Spleen (tissue), 11 donors: Measurements from ENCODE around the gene TMEM141. TPM values are rescaled to one million over a fixed set of nuclear protein-coding genes. Genes with fewer than 3 reads are reported as not detected.

Source experiments
- DNase-seq: peaks from one replicate; pipeline ENCODE4 v3.0.0-alpha.2; 2020
- H3K27ac ChIP-seq, 8 donors: fragments of 200-600 bp; sonication (generic) in 7 of 8; 1 replicate in 4 of 8; 2 replicates in 4 of 8; pipeline versions ENCODE4 v1.5.0 to v1.8.0; 2016 to 2021; ENCODE audit warnings: inconsistent platforms in 4 of 8, mild to moderate bottlenecking in 4 of 8, moderate library complexity in 1 of 8
- H3K27me3 ChIP-seq, 7 donors: fragments of 200-600 bp; sonication (generic) in 6 of 7; replicated peaks in 1 of 7; 1 replicate in 4 of 7; 2 replicates in 3 of 7; pipeline versions ENCODE4 v1.5.0 to v1.8.0; 2016 to 2021; ENCODE audit warnings: inconsistent platforms in 3 of 7, mild to moderate bottlenecking in 1 of 7
- H3K36me3 ChIP-seq, 6 donors: fragments of 200-600 bp; sonication (generic) in 5 of 6; 1 replicate in 4 of 6; 2 replicates in 2 of 6; pipeline versions ENCODE4 v1.5.0 to v1.8.0; 2016 to 2021; ENCODE audit warnings: inconsistent platforms in 2 of 6
- H3K4me1 ChIP-seq, 6 donors: fragments of 200-600 bp; sonication (generic) in 5 of 6; 1 replicate in 3 of 6; 2 replicates in 3 of 6; pipeline versions ENCODE4 v1.5.0 to v1.8.0; 2016 to 2021; ENCODE audit warnings: inconsistent platforms in 3 of 6
- H3K4me3 ChIP-seq, 8 donors: fragments of 200-600 bp; sonication (generic) in 7 of 8; 1 replicate in 4 of 8; 2 replicates in 4 of 8; pipeline versions ENCODE4 v1.5.0 to v1.8.0; 2016 to 2021; ENCODE audit warnings: inconsistent platforms in 4 of 8, mild to moderate bottlenecking in 4 of 8, moderate library complexity in 2 of 8
- H3K9me3 ChIP-seq, 8 donors: fragments of 200-600 bp; sonication (generic) in 7 of 8; 1 replicate in 4 of 8; 2 replicates in 4 of 8; pipeline versions ENCODE4 v1.5.0 to v1.8.0; 2016 to 2021; ENCODE audit warnings: inconsistent platforms in 4 of 8
- CTCF ChIP-seq, 11 experiments: fragments of 200-600 bp in 7 of 11; fragments of 450-650 bp in 4 of 11; sonication (generic) in 4 of 11; IDR thresholded peaks in 8 of 11; conservative IDR thresholded peaks in 3 of 11; 1 replicate in 7 of 11; 2 replicates in 4 of 11; pipeline versions ENCODE4 v1.4.0 to v1.8.0; 2016 to 2021; ENCODE audit warnings: antibody characterized with exemption in 11 of 11, inconsistent platforms in 4 of 11, mild to moderate bottlenecking in 1 of 11
- POLR2A ChIP-seq, 3 donors: fragments of 450-650 bp; IDR thresholded peaks; one replicate each; pipeline ENCODE4 v1.5.1; 2017; ENCODE audit warnings: antibody characterized with exemption in 3 of 3, mild to moderate bottlenecking in 1 of 3
- POLR2AphosphoS5 ChIP-seq, 3 donors: sonication (generic); formaldehyde crosslinking; IDR thresholded peaks; one replicate each; pipeline ENCODE4 v1.5.1; 2017; ENCODE audit warnings: antibody characterized with exemption in 3 of 3
- WGBS, 5 donors: extraction: QIAGEN DNeasy Blood & Tissue Kit in 3 of 5; methylation state at CpG; one replicate each; pipeline versions ENCODE4 v1.1.5 to v1.1.7; 2013 to 2018; 5-methylcytosine and 5-hydroxymethylcytosine counted together
- intact Hi-C: fragments of 100-400 bp; cut with DNase I; formaldehyde crosslinking; loops from one replicate; pipeline ENCODE4 v1.15.0; 2023; ENCODE audit warnings: low total_unique reads
- polyA plus RNA-seq, 3 donors: library from polyadenylated mRNA; stranded (reverse); fragments of 200-250 nt; gene quantifications; one replicate each; pipeline ENCODE4 v1.2.1, GENCODE V29; 2013
- total RNA-seq, 7 donors: library from RNA; depleted of rRNA in 3 of 7; stranded (reverse); fragments of >200 nt in 3 of 7; fragmentation: NEBNext Ultra II Directional in 4 of 7; extraction: Animal tissue kit (Norgen Biotek cat#: 25700) in 4 of 7; gene quantifications; one replicate each; pipeline versions ENCODE4 v1.1.0 to v1.2.1, GENCODE V29; 2016 to 2021
- donor health status: healthy with polysubstance abuse.
- donor health status: DM: no; HTN: no; CAD: no; lungs with moderate emphysema.
- donor health status: DM: no; HTN: no; CAD: no.
- donor health status: Bipolar disorder and iron deficiency.
- donor health status: healthy.
- donor health status: DM: no; HTN: no; CAD: no.
- donor health status: DM: yes; HTN: yes; CAD: no.

The TMEM141 gene
- total and polyA plus RNA-seq, 10 donors = 32.1 to 92.8 (median 45.7) TPM

GRCh38 chr9:136820971-136821825 is 30.1 kb downstream of the TMEM141 start:
- TF ChIP-seq POLR2AphosphoS5 (IDR thresholded peaks at IDR 0.05) = peak in 1 of 3 donors; percentile 0
- no peak for TF ChIP-seq CTCF (IDR thresholded peaks at IDR 0.05 in 8 of 11, conservative IDR thresholded peaks at IDR 0.05 in 3 of 11)
- TF ChIP-seq POLR2A (IDR thresholded peaks at IDR 0.05) = no peak
- H3K4me3 ChIP-seq = peak overlapping the region in 5 of 8 donors; percentile 5 to 48 (median 23)
- H3K27me3 ChIP-seq = no peaks in the 10 kb centered on the region
- peak overlapping the region in 5 of 8 donors; percentile 11 to 55 (median 34) for H3K27ac ChIP-seq
- peaks cover 0 to 24% (median 15%) of the 10 kb centered on the region in 6 donors for H3K4me1 ChIP-seq
- H3K9me3 ChIP-seq = no peaks in the 10 kb centered on the region
- peaks cover 0 to 53% (median 30%) of the 10 kb centered on the region in 6 donors for H3K36me3 ChIP-seq
- intact Hi-C loops = no loop called here
- WGBS, 5 donors = 32 to 51% (median 37%) methylated on average over 63 to 83 of the region's 83 CpGs
- DNase-seq = no peak

GRCh38 chr9:136821826-136822544 is 30.8 kb downstream of the TMEM141 start:
- H3K4me1 ChIP-seq = peaks cover 0 to 24% (median 15%) of the 10 kb centered on the region in 6 donors
- TF ChIP-seq POLR2AphosphoS5 (IDR thresholded peaks at IDR 0.05) (no peak), POLR2A (IDR thresholded peaks at IDR 0.05) (no peak), CTCF (IDR thresholded peaks at IDR 0.05 in 8 of 11, conservative IDR thresholded peaks at IDR 0.05 in 3 of 11) (no peak)
- peak overlapping the region in 2 of 8 donors; percentile 34 to 55 for H3K27ac ChIP-seq
- WGBS, 5 donors = 78 to 85% (median 82%) methylated on average over 37 to 42 of the region's 42 CpGs
- no peaks in the 10 kb centered on the region for H3K9me3 ChIP-seq
- peaks cover 0 to 59% (median 37%) of the 10 kb centered on the region in 6 donors for H3K36me3 ChIP-seq
- no peaks in the 10 kb centered on the region for H3K27me3 ChIP-seq
- no peak for DNase-seq
- H3K4me3 ChIP-seq = peak overlapping the region in 3 of 8 donors; percentile 5 to 48 (median 37)
- intact Hi-C loops = no loop called here

GRCh38 chr9:136823136-136824046 is 32.2 kb downstream of the TMEM141 start:
- Histone ChIP-seq H3K27me3 (no peaks in the 10 kb centered on the region), H3K36me3 (peaks cover 0 to 60% (median 45%) of the 10 kb centered on the region in 6 donors), H3K4me1 (peaks cover 0 to 24% (median 15%) of the 10 kb centered on the region in 6 donors), H3K9me3 (no peaks in the 10 kb centered on the region), H3K4me3 (no peak overlapping the region), H3K27ac (no peak overlapping the region)
- 88 to 96% (median 92%) methylated on average over 26 to 30 of the region's 30 CpGs for WGBS, 5 donors
- TF ChIP-seq POLR2AphosphoS5 (IDR thresholded peaks at IDR 0.05) (no peak), CTCF (IDR thresholded peaks at IDR 0.05 in 8 of 11, conservative IDR thresholded peaks at IDR 0.05 in 3 of 11) (no peak), POLR2A (IDR thresholded peaks at IDR 0.05) (no peak)
- DNase-seq = no peak
- intact Hi-C loops = no loop called here
